ENCODE data around the gene ZC3H10. TPM values are rescaled to one million over a fixed set of nuclear protein-coding genes. Genes with fewer than 3 reads are reported as not detected.

Gene ZC3H10
- total and polyA plus RNA-seq, 2 of the 13 experiments (the other 11 are each of a cell fraction or from before 2014, with no cell fraction given) = 0.70 to 2.3 TPM

DNA sequence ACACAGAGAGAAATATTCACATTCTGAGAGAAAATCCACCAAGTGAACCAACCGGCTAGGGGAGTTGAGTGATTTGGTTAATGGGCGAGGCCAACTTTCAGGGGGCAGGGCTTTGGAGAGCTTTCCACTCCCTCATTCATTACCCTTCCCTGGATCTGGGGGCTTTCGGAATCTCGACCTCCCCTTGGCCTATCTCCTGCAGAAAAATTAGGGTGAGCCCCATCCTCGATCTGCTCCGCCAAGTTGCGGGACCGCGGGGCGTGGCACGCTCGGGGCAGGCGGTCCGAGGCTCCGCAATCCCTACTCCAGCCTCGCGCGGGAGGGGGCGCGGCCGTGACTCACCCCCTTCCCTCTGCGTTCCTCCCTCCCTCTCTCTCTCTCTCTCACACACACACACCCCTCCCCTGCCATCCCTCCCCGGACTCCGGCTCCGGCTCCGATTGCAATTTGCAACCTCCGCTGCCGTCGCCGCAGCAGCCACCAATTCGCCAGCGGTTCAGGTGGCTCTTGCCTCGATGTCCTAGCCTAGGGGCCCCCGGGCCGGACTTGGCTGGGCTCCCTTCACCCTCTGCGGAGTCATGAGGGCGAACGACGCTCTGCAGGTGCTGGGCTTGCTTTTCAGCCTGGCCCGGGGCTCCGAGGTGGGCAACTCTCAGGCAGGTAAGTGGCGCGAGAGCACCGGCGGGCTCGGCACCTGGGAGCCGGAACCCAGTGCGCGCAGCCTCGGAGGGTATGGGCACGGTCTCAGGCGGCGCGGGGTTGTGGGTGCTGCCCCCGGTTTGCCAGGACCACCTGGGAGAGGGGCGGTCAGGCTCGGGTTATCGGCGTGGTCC lies 38.1 kb upstream of the ZC3H10 start, which contains the start of gene ERBB3 (continued):
- TF ChIP-seq, protein P1, sequence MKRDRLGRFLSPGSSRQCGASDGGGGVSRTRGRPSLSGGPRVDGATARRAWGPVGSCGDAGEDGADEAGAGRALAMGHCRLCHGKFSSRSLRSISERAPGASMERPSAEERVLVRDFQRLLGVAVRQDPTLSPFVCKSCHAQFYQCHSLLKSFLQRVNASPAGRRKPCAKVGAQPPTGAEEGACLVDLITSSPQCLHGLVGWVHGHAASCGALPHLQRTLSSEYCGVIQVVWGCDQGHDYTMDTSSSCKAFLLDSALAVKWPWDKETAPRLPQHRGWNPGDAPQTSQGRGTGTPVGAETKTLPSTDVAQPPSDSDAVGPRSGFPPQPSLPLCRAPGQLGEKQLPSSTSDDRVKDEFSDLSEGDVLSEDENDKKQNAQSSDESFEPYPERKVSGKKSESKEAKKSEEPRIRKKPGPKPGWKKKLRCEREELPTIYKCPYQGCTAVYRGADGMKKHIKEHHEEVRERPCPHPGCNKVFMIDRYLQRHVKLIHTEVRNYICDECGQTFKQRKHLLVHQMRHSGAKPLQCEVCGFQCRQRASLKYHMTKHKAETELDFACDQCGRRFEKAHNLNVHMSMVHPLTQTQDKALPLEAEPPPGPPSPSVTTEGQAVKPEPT (CRISPR knock-in tag; IDR thresholded peaks at IDR 0.05; ENCODE audit: low read depth) = no peak
- TF ChIP-seq, protein P2, sequence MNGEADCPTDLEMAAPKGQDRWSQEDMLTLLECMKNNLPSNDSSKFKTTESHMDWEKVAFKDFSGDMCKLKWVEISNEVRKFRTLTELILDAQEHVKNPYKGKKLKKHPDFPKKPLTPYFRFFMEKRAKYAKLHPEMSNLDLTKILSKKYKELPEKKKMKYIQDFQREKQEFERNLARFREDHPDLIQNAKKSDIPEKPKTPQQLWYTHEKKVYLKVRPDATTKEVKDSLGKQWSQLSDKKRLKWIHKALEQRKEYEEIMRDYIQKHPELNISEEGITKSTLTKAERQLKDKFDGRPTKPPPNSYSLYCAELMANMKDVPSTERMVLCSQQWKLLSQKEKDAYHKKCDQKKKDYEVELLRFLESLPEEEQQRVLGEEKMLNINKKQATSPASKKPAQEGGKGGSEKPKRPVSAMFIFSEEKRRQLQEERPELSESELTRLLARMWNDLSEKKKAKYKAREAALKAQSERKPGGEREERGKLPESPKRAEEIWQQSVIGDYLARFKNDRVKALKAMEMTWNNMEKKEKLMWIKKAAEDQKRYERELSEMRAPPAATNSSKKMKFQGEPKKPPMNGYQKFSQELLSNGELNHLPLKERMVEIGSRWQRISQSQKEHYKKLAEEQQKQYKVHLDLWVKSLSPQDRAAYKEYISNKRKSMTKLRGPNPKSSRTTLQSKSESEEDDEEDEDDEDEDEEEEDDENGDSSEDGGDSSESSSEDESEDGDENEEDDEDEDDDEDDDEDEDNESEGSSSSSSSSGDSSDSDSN (CRISPR knock-in tag; IDR thresholded peaks at IDR 0.05) = peak; percentile 85
- peak; percentile 95 for TF ChIP-seq SMYD3 (CRISPR knock-in tag; IDR thresholded peaks at IDR 0.05)
- TF ChIP-seq, protein P3, sequence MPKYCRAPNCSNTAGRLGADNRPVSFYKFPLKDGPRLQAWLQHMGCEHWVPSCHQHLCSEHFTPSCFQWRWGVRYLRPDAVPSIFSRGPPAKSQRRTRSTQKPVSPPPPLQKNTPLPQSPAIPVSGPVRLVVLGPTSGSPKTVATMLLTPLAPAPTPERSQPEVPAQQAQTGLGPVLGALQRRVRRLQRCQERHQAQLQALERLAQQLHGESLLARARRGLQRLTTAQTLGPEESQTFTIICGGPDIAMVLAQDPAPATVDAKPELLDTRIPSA (CRISPR knock-in tag; IDR thresholded peaks at IDR 0.05; ENCODE audit: borderline replicate concordance) = peak; percentile 72; the same call in 1 of the 2 replicates
- TF ChIP-seq, protein P4, sequence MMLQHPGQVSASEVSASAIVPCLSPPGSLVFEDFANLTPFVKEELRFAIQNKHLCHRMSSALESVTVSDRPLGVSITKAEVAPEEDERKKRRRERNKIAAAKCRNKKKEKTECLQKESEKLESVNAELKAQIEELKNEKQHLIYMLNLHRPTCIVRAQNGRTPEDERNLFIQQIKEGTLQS (CRISPR knock-in tag; IDR thresholded peaks at IDR 0.05) = peak; percentile 83; the same call in 1 of the 2 replicates
- TF ChIP-seq, protein P5, sequence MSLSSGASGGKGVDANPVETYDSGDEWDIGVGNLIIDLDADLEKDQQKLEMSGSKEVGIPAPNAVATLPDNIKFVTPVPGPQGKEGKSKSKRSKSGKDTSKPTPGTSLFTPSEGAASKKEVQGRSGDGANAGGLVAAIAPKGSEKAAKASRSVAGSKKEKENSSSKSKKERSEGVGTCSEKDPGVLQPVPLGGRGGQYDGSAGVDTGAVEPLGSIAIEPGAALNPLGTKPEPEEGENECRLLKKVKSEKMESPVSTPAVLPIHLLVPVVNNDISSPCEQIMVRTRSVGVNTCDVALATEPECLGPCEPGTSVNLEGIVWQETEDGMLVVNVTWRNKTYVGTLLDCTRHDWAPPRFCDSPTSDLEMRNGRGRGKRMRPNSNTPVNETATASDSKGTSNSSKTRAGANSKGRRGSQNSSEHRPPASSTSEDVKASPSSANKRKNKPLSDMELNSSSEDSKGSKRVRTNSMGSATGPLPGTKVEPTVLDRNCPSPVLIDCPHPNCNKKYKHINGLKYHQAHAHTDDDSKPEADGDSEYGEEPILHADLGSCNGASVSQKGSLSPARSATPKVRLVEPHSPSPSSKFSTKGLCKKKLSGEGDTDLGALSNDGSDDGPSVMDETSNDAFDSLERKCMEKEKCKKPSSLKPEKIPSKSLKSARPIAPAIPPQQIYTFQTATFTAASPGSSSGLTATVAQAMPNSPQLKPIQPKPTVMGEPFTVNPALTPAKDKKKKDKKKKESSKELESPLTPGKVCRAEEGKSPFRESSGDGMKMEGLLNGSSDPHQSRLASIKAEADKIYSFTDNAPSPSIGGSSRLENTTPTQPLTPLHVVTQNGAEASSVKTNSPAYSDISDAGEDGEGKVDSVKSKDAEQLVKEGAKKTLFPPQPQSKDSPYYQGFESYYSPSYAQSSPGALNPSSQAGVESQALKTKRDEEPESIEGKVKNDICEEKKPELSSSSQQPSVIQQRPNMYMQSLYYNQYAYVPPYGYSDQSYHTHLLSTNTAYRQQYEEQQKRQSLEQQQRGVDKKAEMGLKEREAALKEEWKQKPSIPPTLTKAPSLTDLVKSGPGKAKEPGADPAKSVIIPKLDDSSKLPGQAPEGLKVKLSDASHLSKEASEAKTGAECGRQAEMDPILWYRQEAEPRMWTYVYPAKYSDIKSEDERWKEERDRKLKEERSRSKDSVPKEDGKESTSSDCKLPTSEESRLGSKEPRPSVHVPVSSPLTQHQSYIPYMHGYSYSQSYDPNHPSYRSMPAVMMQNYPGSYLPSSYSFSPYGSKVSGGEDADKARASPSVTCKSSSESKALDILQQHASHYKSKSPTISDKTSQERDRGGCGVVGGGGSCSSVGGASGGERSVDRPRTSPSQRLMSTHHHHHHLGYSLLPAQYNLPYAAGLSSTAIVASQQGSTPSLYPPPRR (CRISPR knock-in tag; IDR thresholded peaks at IDR 0.05; ENCODE audit: borderline replicate concordance) = peak; percentile 66; the same call in 1 of the 2 replicates
- 0 out of 2 replicates have a peak, but pooled peaks have one; percentile 13 for TF ChIP-seq KDM5A (IDR thresholded peaks at IDR 0.05; ENCODE audit: borderline replicate concordance, low read length)
- TF ChIP-seq, protein P6, sequence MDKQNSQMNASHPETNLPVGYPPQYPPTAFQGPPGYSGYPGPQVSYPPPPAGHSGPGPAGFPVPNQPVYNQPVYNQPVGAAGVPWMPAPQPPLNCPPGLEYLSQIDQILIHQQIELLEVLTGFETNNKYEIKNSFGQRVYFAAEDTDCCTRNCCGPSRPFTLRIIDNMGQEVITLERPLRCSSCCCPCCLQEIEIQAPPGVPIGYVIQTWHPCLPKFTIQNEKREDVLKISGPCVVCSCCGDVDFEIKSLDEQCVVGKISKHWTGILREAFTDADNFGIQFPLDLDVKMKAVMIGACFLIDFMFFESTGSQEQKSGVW (CRISPR knock-in tag; IDR thresholded peaks at IDR 0.05; ENCODE audit: borderline replicate concordance) = no peak
- TF ChIP-seq, protein P7, sequence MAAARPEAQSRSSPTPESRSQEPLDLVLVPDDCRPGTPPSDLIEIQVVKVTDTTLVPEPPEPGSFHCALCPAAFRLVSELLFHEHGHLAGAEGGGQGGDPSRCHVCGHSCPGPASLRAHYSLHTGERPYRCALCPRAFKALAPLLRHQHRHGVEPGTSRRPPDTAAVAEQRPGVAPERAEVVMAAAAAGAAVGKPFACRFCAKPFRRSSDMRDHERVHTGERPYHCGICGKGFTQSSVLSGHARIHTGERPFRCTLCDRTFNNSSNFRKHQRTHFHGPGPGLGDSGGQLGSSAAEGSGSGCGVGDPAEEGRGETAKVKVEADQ (CRISPR knock-in tag; IDR thresholded peaks at IDR 0.05; ENCODE audit: borderline replicate concordance) = peak; percentile 10; the same call in 1 of the 2 replicates
- TF ChIP-seq, protein P8, sequence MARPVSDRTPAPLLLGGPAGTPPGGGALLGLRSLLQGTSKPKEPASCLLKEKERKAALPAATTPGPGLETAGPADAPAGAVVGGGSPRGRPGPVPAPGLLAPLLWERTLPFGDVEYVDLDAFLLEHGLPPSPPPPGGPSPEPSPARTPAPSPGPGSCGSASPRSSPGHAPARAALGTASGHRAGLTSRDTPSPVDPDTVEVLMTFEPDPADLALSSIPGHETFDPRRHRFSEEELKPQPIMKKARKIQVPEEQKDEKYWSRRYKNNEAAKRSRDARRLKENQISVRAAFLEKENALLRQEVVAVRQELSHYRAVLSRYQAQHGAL (CRISPR knock-in tag; IDR thresholded peaks at IDR 0.05; ENCODE audit: not compliant biosample characterization) = no peak

Measured in HepG2 (cell line).